ENCODE measurements around the gene PAMR1. TPM values are rescaled to one million over a fixed set of nuclear protein-coding genes. Genes with fewer than 3 reads are reported as not detected.

PAMR1 gene
- total and polyA plus RNA-seq, 2 of the 8 experiments (the other 6 are each of a cell fraction or from before 2014, with no cell fraction given) = 3.0 to 6.9 TPM

DNA sequence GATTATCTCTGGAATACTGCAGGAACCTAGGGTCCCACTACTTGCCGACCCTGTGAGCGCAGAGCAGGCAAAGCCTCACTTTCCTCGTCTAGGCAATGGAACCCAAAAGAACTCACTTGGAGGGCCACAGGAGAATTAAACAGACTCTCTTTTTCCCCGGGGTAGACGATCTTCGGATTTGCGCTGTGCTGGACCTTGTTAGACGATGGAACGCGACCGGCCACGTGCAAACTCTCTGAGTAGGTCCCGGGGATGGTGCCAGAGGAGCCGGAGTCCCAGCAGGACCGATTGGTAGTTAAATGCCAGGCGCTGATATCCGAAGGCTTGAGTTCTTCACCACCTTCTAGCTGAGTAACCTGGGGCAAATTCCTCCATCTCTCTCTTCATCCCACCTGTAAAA is 105.0 kb downstream of the PAMR1 start (continued):
- TF ChIP-seq SAP30 (IDR thresholded peaks at IDR 0.05; ENCODE audit: insufficient read depth, insufficient replicate concordance, low read length) = no peak
- no peak for TF ChIP-seq CBX8 (IDR thresholded peaks at IDR 0.05; ENCODE audit: borderline replicate concordance, low read depth, low read length)
- TF ChIP-seq SP1 (IDR thresholded peaks at IDR 0.05; ENCODE audit: low read depth, low read length) = no peak
- TF ChIP-seq BRCA1 (IDR thresholded peaks at IDR 0.05; ENCODE audit: low read depth, low read length) = no peak

All from H1 (cell line).